ENCODE measurements around the gene PKNOX2. TPM values are rescaled to one million over a fixed set of nuclear protein-coding genes. Genes with fewer than 3 reads are reported as not detected.

The PKNOX2 gene
- total and polyA plus RNA-seq, 9 donors, result 10.6 to 42.3 (median 30.0) TPM

DNA sequence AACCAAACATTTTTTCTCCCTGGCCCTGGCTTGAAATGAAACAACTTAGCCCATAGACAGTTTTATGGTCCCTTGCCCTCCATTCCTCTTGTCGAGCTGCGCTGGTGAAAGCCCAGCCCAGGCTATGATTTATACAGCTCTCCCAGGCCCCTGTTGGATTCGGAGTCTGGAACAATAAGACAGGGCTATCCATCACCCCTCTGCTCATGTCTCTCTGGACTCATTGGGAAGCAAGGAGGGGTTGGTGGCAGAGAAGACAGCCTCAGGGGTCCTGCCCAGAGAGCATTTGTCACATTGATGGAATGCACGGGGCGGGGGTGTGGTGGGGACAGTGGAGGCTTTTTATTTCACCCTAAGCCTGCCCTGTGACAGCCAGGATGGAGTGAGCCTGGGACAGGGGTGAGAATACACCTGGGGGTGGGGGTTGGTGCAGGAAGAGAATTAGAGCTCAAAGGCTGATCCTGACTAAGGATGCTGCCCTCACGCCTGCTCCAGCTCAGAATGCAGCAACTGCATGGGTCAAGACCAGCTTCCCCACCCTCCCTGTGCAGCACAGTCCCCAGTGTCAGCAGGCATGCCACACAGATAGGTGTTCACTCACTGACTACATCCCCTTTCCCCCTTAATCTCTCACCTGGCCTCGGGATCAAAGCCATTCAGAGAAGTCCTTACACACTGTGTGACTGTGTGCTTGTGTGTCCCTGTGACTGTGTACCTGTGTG is 10.0 kb upstream of the PKNOX2 start:
- WGBS, 3 donors, result 60 to 71% (median 64%) methylated on average over 7 of the region's 7 CpGs
- no peak for TF ChIP-seq EP300 (IDR thresholded peaks at IDR 0.05)
- no peak for TF ChIP-seq POLR2A (IDR thresholded peaks at IDR 0.05)
- TF ChIP-seq, protein P1, sequence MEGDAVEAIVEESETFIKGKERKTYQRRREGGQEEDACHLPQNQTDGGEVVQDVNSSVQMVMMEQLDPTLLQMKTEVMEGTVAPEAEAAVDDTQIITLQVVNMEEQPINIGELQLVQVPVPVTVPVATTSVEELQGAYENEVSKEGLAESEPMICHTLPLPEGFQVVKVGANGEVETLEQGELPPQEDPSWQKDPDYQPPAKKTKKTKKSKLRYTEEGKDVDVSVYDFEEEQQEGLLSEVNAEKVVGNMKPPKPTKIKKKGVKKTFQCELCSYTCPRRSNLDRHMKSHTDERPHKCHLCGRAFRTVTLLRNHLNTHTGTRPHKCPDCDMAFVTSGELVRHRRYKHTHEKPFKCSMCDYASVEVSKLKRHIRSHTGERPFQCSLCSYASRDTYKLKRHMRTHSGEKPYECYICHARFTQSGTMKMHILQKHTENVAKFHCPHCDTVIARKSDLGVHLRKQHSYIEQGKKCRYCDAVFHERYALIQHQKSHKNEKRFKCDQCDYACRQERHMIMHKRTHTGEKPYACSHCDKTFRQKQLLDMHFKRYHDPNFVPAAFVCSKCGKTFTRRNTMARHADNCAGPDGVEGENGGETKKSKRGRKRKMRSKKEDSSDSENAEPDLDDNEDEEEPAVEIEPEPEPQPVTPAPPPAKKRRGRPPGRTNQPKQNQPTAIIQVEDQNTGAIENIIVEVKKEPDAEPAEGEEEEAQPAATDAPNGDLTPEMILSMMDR (IDR thresholded peaks at IDR 0.05), result no peak
- H3K36me3 ChIP-seq, result no peaks in the 10 kb centered on the region
- no peak overlapping the region for H3K4me3 ChIP-seq
- H3K4me1 ChIP-seq (ENCODE audit: insufficient read depth), result no peaks in the 10 kb centered on the region
- H3K27ac ChIP-seq, result no peak overlapping the region
- no peaks in the 10 kb centered on the region for H3K9me3 ChIP-seq
- no peak for DNase-seq
- intact Hi-C loops (cut with DNase I), result loop anchor here in 1 of 4 donors (10.0 kb wide), 1 partner anchor 190 kb away; no protein-coding TSS in a partner anchor
- no peaks in the 10 kb centered on the region for H3K27me3 ChIP-seq

DNA sequence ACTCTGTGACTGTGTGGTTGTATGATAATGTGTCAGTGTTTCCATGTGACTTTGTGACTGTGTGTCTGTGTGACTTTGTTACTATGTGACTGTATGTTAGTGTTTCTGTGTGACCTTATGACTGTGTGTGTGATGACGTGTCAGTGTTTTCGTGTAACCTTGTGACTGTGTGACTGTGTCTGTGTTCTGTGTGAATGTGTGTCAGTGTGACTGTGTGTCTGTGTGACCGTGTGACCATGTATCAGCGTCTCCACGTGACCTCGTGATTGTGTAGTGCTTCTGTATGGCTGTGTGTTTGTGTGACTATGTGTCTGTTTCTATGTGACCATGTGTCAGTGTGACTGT is 9.5 kb upstream of the PKNOX2 start:
- no peak overlapping the region for H3K27ac ChIP-seq
- no peak overlapping the region for H3K4me3 ChIP-seq
- H3K9me3 ChIP-seq, result no peaks in the 10 kb centered on the region
- intact Hi-C loops (cut with DNase I), result loop anchor here in 1 of 4 donors (10.0 kb wide), 1 partner anchor 190 kb away; no protein-coding TSS in a partner anchor
- no peaks in the 10 kb centered on the region for H3K4me1 ChIP-seq (ENCODE audit: insufficient read depth)
- no peak for DNase-seq
- no peaks in the 10 kb centered on the region for H3K36me3 ChIP-seq
- 90 to 93% (median 92%) methylated on average over 6 of the region's 6 CpGs for WGBS, 3 donors
- H3K27me3 ChIP-seq, result no peaks in the 10 kb centered on the region
- TF ChIP-seq EP300 (IDR thresholded peaks at IDR 0.05) (no peak), POLR2A (IDR thresholded peaks at IDR 0.05) (no peak)
- TF ChIP-seq, protein P1 (IDR thresholded peaks at IDR 0.05), result no peak

DNA sequence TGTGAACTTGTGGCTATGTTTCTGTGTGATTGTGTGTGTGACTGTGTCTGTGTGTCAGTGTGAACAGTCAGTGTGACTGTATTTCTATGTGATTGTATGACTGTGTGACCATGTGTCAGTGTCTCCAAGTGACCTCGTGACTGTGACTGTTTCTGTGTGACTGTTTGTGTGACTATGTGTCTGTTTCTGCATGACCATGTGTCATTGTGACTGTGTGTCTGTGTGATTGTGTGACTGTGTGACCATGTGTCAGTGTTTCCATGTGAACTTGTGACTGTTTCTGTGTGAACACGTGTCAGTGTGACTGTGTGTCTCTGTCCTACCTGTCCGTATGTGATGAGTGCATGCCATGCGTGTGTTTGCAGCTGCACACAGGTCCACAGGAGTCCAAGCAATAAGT is 8.8 kb upstream of the PKNOX2 start:
- WGBS, 3 donors, result 91 to 96% (median 91%) methylated on average over 4 of the region's 4 CpGs
- Histone ChIP-seq H3K4me1 (ENCODE audit: insufficient read depth) (no peaks in the 10 kb centered on the region), H3K27me3 (no peaks in the 10 kb centered on the region), H3K9me3 (no peaks in the 10 kb centered on the region), H3K36me3 (no peaks in the 10 kb centered on the region), H3K4me3 (no peak overlapping the region), H3K27ac (no peak overlapping the region)
- TF ChIP-seq POLR2A (IDR thresholded peaks at IDR 0.05) (no peak), EP300 (IDR thresholded peaks at IDR 0.05) (no peak)
- TF ChIP-seq, protein P1 (IDR thresholded peaks at IDR 0.05), result no peak
- DNase-seq, result no peak
- intact Hi-C loops (cut with DNase I), result loop anchor here in 1 of 4 donors (10.0 kb wide), 1 partner anchor 191 kb away; no protein-coding TSS in a partner anchor

DNA sequence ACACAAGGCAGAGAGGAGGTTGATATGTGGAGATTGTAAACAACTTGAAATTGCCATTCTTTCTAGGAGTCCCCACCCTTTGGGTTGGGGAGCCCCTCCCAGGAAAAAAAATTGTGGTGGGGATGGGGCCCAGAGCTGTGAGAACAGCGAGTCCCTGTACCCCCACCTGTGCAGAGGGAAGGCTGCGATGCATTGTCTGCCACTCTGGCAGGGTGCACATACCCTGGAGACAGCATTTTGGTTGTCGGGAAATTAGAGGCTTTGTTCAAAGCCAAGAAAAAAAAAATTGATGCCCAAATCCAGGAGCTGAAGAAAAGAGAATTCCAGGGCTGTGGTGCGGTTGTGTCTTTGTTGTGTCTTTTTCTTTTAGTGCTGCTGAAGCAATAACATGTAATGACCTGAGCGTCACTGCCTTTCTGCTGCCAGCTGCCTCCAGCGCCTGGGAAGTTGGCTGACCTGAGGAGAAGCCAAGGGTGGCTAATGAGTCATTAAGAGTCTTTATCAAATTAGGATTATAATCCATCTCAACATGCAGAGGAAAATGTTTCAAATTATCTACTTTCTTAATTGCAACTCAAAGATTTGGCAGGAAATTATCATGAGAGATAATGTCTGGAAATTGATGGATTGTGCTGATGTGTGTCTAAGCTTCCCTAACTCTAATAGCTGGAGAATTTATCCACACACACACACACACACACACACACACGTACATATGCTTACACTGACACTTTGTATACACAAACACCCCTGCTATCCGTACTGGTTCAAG is 8.0 kb upstream of the PKNOX2 start:
- intact Hi-C loops (cut with DNase I), result loop anchor here in 1 of 4 donors (10.0 kb wide), 1 partner anchor 192 kb away; no protein-coding TSS in a partner anchor
- Histone ChIP-seq H3K36me3 (no peaks in the 10 kb centered on the region), H3K27me3 (no peaks in the 10 kb centered on the region), H3K4me1 (ENCODE audit: insufficient read depth) (no peaks in the 10 kb centered on the region), H3K9me3 (no peaks in the 10 kb centered on the region), H3K27ac (no peak overlapping the region), H3K4me3 (no peak overlapping the region)
- TF ChIP-seq, protein P1 (IDR thresholded peaks at IDR 0.05), result no peak
- TF ChIP-seq POLR2A (IDR thresholded peaks at IDR 0.05) (no peak), EP300 (IDR thresholded peaks at IDR 0.05) (no peak)
- 50 to 70% (median 59%) methylated on average over 8 of the region's 8 CpGs for WGBS, 3 donors
- no peak for DNase-seq

Data from ovary (tissue), 9 donors.